Left hindlimb (tissue), 1 donor: ENCODE measurements around the gene ATOSA.

ENCODE experiments used
- DNase-seq: peaks from one replicate; pipeline ENCODE4 v3.0.0-alpha.2; 2018

Gene ATOSA

GRCh38 chr15:52651868-52652267 lies 27.3 kb downstream of the ATOSA start:
- DNase-seq: peak; percentile 79

GRCh38 chr15:52651114-52651513 lies 28.1 kb downstream of the ATOSA start:
- no peak for DNase-seq

GRCh38 chr15:52649686-52650085 lies 29.5 kb downstream of the ATOSA start:
- no peak for DNase-seq

GRCh38 chr15:52645916-52646315 lies 33.3 kb downstream of the ATOSA start:
- no peak for DNase-seq

GRCh38 chr15:52642386-52643361 lies 36.5 kb downstream of the ATOSA start:
- DNase-seq: no peak

- DNase-seq: no peak
Observed at GRCh38 chr15:52636459-52636858, 42.7 kb downstream of the ATOSA start.

- no peak for DNase-seq
Observed at GRCh38 chr15:52635908-52636307, 43.3 kb downstream of the ATOSA start.
